Osteocyte (in vitro differentiated cells): ENCODE results near the gene RREB1. TPM values are rescaled to one million over a fixed set of nuclear protein-coding genes. Genes with fewer than 3 reads are reported as not detected.

ENCODE experiments used
- DNase-seq: peaks from one replicate; pipeline ENCODE4 v3.0.0; 2021; ENCODE audit warnings: mixed read lengths; ENCODE audit not compliant: unreplicated experiment; ENCODE audit errors: extremely low spot score
- H3K27ac Mint-ChIP-seq: one replicate; pipeline ENCODE4 v1.8.0; 2021; ENCODE audit warnings: mild to moderate bottlenecking, mixed read lengths; ENCODE audit not compliant: unreplicated experiment
- H3K27me3 Mint-ChIP-seq: one replicate; pipeline ENCODE4 v1.8.0; 2021; ENCODE audit warnings: mixed read lengths; ENCODE audit not compliant: unreplicated experiment
- H3K36me3 Mint-ChIP-seq: one replicate; pipeline ENCODE4 v1.8.0; 2021; ENCODE audit warnings: mixed read lengths; ENCODE audit not compliant: unreplicated experiment
- H3K4me1 Mint-ChIP-seq: one replicate; pipeline ENCODE4 v1.8.0; 2021; ENCODE audit warnings: mixed read lengths; ENCODE audit not compliant: unreplicated experiment
- H3K4me3 Mint-ChIP-seq: one replicate; pipeline ENCODE4 v1.8.0; 2021; ENCODE audit warnings: mild to moderate bottlenecking, moderate library complexity, mixed read lengths; ENCODE audit not compliant: unreplicated experiment
- H3K9me3 Mint-ChIP-seq: one replicate; pipeline ENCODE4 v1.8.0; 2021; ENCODE audit warnings: mixed read lengths; ENCODE audit not compliant: unreplicated experiment
- CTCF ChIP-seq: fragments of 200-600 bp; sonication (generic); IDR thresholded peaks from 2 replicates; pipeline ENCODE4 v1.5.0; 2021; ENCODE audit warnings: antibody characterized with exemption, mild to moderate bottlenecking, moderate library complexity
- total RNA-seq: library from RNA; stranded (reverse); gene quantifications from 2 replicates; pipeline ENCODE4 v1.2.1, GENCODE V29; 2021

RREB1 gene
- total RNA-seq, 1 donor from 2014 or later: 29.9 TPM

GRCh38 chr6:7164536-7165001 lies 56.8 kb downstream of the RREB1 start:
- Mint-ChIP-seq H3K4me3 (no peak overlapping the region), H3K27me3 (no peaks in the 10 kb centered on the region), H3K4me1 (peaks cover 57% of the 10 kb centered on the region), H3K27ac (no peak overlapping the region), H3K36me3 (peaks cover 3% of the 10 kb centered on the region), H3K9me3 (no peaks in the 10 kb centered on the region)
- TF ChIP-seq CTCF: no peak
- DNase-seq: no peak

GRCh38 chr6:7165002-7165889 lies 57.5 kb downstream of the RREB1 start:
- H3K4me1 Mint-ChIP-seq: peaks cover 57% of the 10 kb centered on the region
- H3K27me3 Mint-ChIP-seq: no peaks in the 10 kb centered on the region
- peaks cover 3% of the 10 kb centered on the region for H3K36me3 Mint-ChIP-seq
- no peak for DNase-seq
- peak overlapping the region; percentile 61 for H3K27ac Mint-ChIP-seq
- TF ChIP-seq CTCF: no peak
- no peaks in the 10 kb centered on the region for H3K9me3 Mint-ChIP-seq
- no peak overlapping the region for H3K4me3 Mint-ChIP-seq

DNA sequence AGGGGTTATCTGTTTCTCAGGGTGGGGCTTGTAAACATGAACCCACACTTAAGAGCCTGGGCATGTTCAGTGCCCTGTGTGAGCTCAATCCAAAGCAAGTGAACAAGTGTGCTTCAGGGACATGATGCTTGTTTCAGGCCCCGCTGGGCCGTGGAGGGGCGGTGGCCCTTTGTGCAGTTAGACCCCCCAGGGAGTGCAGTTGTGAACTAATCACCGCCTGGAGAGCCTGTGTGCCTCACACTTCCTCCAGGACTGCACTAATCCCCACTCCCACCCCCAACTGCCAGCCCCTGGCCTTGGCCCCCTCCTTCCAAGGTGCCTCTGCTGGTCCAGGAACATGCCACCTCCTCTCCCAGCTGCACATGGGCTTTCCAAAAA lies 58.1 kb downstream of the RREB1 start:
- peaks cover 57% of the 10 kb centered on the region for H3K4me1 Mint-ChIP-seq
- TF ChIP-seq CTCF: no peak
- H3K27ac Mint-ChIP-seq: peak overlapping the region; percentile 61
- DNase-seq: no peak
- no peaks in the 10 kb centered on the region for H3K27me3 Mint-ChIP-seq
- H3K4me3 Mint-ChIP-seq: no peak overlapping the region
- peaks cover 3% of the 10 kb centered on the region for H3K36me3 Mint-ChIP-seq
- no peaks in the 10 kb centered on the region for H3K9me3 Mint-ChIP-seq

- TF ChIP-seq CTCF: no peak
Observed at GRCh38 chr6:7166410-7167293, 58.9 kb downstream of the RREB1 start.

More at GRCh38 chr6:7166410-7167293, 58.9 kb downstream of the RREB1 start:
- no peak overlapping the region for H3K4me3 Mint-ChIP-seq
- no peaks in the 10 kb centered on the region for H3K9me3 Mint-ChIP-seq
- H3K27me3 Mint-ChIP-seq: no peaks in the 10 kb centered on the region
- H3K4me1 Mint-ChIP-seq: peaks cover 59% of the 10 kb centered on the region
- no peak for DNase-seq
- peaks cover 4% of the 10 kb centered on the region for H3K36me3 Mint-ChIP-seq
- H3K27ac Mint-ChIP-seq: no peak overlapping the region
